ENCODE data around the gene TAF8. TPM values are rescaled to one million over a fixed set of nuclear protein-coding genes. Genes with fewer than 3 reads are reported as not detected.

TAF8 gene
- total RNA-seq, 4 donors from 2014 or later: 16.3 to 49.2 (median 35.6) TPM

- Histone ChIP-seq H3K4me3 (no peak overlapping the region), H3K27me3 (no peaks in the 10 kb centered on the region), H3K27ac (peak overlapping the region in 2 of 4 donors; percentile 1 to 2), H3K36me3 (no peaks in the 10 kb centered on the region), H3K4me1 (peaks cover 9 to 41% of the 10 kb centered on the region in 2 donors), H3K9me3 (no peaks in the 10 kb centered on the region)
- in situ Hi-C loops (cut with MboI; ENCODE audit: low sequenced_read_pairs in 4 of 4) (loop anchor here (5.0 to 10.0 kb wide), 4 partner anchors 107 to 260 kb away; partner anchors contain the start of genes PRICKLE4 (in 4 of the 4) and TOMM6 (in 1 of the 4)), intact Hi-C loops (cut with DNase I; ENCODE audit: low total_unique reads) (loop anchor here (5.0 kb wide), 1 partner anchor 100 kb away; the partner anchor contains the start of gene CCND3)
- no peak for ATAC-seq
- TF ChIP-seq CTCF (IDR thresholded peaks at IDR 0.05 in 4 of 5, conservative IDR thresholded peaks at IDR 0.05 in 1 of 5) (no peak), POLR2A (IDR thresholded peaks at IDR 0.05) (no peak)
- no peak for DNase-seq
Measured at GRCh38 chr6:42042108-42042507, 8.2 kb upstream of the TAF8 start.

- Histone ChIP-seq H3K4me1 (peaks cover 9 to 41% of the 10 kb centered on the region in 2 donors), H3K27me3 (peaks cover 0 to 7% (median 0%) of the 10 kb centered on the region in 3 donors), H3K4me3 (peak overlapping the region in 1 of 4 donors; percentile 3), H3K27ac (peak overlapping the region in 3 of 4 donors; percentile 89 to 94 (median 93)), H3K36me3 (no peaks in the 10 kb centered on the region), H3K9me3 (no peaks in the 10 kb centered on the region)
- ATAC-seq (peak; percentile 76 to 81), DNase-seq (peak; percentile 55 to 76)
- peak; percentile 90 to 98 (median 96) for TF ChIP-seq CTCF (IDR thresholded peaks at IDR 0.05 in 4 of 5, conservative IDR thresholded peaks at IDR 0.05 in 1 of 5)
- TF ChIP-seq POLR2A (IDR thresholded peaks at IDR 0.05): no peak
- in situ Hi-C loops (cut with MboI; ENCODE audit: low sequenced_read_pairs in 4 of 4): loop anchor here (5.0 to 10.0 kb wide), 4 partner anchors 109 to 262 kb away; partner anchors contain the start of genes PRICKLE4 (in 4 of the 4) and TOMM6 (in 1 of the 4)
- intact Hi-C loops (cut with DNase I; ENCODE audit: low total_unique reads): loop anchor here (1.0 to 5.0 kb wide), 3 partner anchors 102 to 264 kb away; partner anchors contain the start of genes CCND3 and PRICKLE4
Measured at GRCh38 chr6:42043787-42044475, 6.4 kb upstream of the TAF8 start.

- ATAC-seq (peak; percentile 52 to 56), DNase-seq (peak; percentile 87 to 93)
- peak overlapping the region; percentile 72 to 94 (median 91) for H3K27ac ChIP-seq
- peaks cover 13 to 49% of the 10 kb centered on the region in 2 donors for H3K4me1 ChIP-seq
- no peaks in the 10 kb centered on the region for H3K9me3 ChIP-seq
- no peaks in the 10 kb centered on the region for H3K36me3 ChIP-seq
- TF ChIP-seq CTCF (IDR thresholded peaks at IDR 0.05 in 4 of 5, conservative IDR thresholded peaks at IDR 0.05 in 1 of 5): no peak
- TF ChIP-seq POLR2A (IDR thresholded peaks at IDR 0.05): no peak
- H3K27me3 ChIP-seq: peaks cover 0 to 19% (median 0%) of the 10 kb centered on the region in 3 donors
- peak overlapping the region; percentile 20 to 78 (median 48) for H3K4me3 ChIP-seq
- in situ Hi-C loops (cut with MboI; ENCODE audit: low sequenced_read_pairs in 4 of 4) (loop anchor here in 3 of 4 donors (5.0 to 10.0 kb wide), 3 partner anchors 108 to 261 kb away; partner anchors contain the start of genes PRICKLE4 (in 1 of the 3) and TOMM6 (in 1 of the 3)), intact Hi-C loops (cut with DNase I; ENCODE audit: low total_unique reads) (no loop called here)
Measured at GRCh38 chr6:42045538-42046460, 4.5 kb upstream of the TAF8 start.

- peak overlapping the region; percentile 72 to 94 (median 91) for H3K27ac ChIP-seq
- H3K9me3 ChIP-seq: no peaks in the 10 kb centered on the region
- H3K36me3 ChIP-seq: no peaks in the 10 kb centered on the region
- H3K4me3 ChIP-seq: peak overlapping the region; percentile 62 to 78 (median 74)
- peaks cover 0 to 19% (median 0%) of the 10 kb centered on the region in 3 donors for H3K27me3 ChIP-seq
- DNase-seq (no peak), ATAC-seq (no peak)
- intact Hi-C loops (cut with DNase I; ENCODE audit: low total_unique reads): no loop called here
- in situ Hi-C loops (cut with MboI; ENCODE audit: low sequenced_read_pairs in 4 of 4): loop anchor here in 3 of 4 donors (5.0 to 10.0 kb wide), 3 partner anchors 109 to 262 kb away; partner anchors contain the start of genes PRICKLE4 (in 1 of the 3) and TOMM6 (in 1 of the 3)
- TF ChIP-seq POLR2A (IDR thresholded peaks at IDR 0.05) (no peak), CTCF (IDR thresholded peaks at IDR 0.05 in 4 of 5, conservative IDR thresholded peaks at IDR 0.05 in 1 of 5) (no peak)
- peaks cover 20 to 55% of the 10 kb centered on the region in 2 donors for H3K4me1 ChIP-seq
Measured at GRCh38 chr6:42046464-42047212, 3.7 kb upstream of the TAF8 start.
